OCI-LY7 (cell line): Measurements from ENCODE around the gene TEX50. TPM values are rescaled to one million over a fixed set of nuclear protein-coding genes. Genes with fewer than 3 reads are reported as not detected.
"Not testable (repeated sequence)": the region's sequence is repeated elsewhere in the genome, so short reads cannot be mapped to it uniquely, and the experiment has no call there.

Source experiments
- BruUV-seq: library from RNA; stranded (reverse); fragments of 400-500 nt; replicated peaks from 2 replicates; lab custom pipeline; 2021; lab: Mats Ljungman, UMichigan
- CTCF ChIA-PET: fragments of 300-600 bp; sonication (Branson Sonifier 250); formaldehyde crosslinking; loops from one replicate; lab custom pipeline; 2022; ENCODE audit warnings: antibody characterized with exemption; ENCODE audit not compliant: unreplicated experiment; lab: Charles Lee
- POLR2A ChIA-PET: fragments of 300-600 bp; sonication (Branson Sonifier 250); formaldehyde crosslinking; loops from one replicate; lab custom pipeline; 2022; ENCODE audit warnings: antibody characterized with exemption; lab: Charles Lee
- DNase-seq: peaks from one replicate; pipeline ENCODE4 v3.0.0-alpha.2; 2015; ENCODE audit warnings: low spot score
- H2AFZ ChIP-seq: fragments of 200-600 bp; sonication (generic), shearing (Covaris generic); 2 replicates; pipeline ENCODE4 v1.6.1; 2014; ENCODE audit warnings: mild to moderate bottlenecking, antibody characterized with exemption, low read length, moderate library complexity
- H3K27ac ChIP-seq: fragments of 200-600 bp; sonication (generic); 2 replicates; pipeline ENCODE4 v1.5.1; 2014; ENCODE audit warnings: mixed run types, low read depth, mild to moderate bottlenecking, moderate library complexity, low read length, inconsistent platforms; ENCODE audit not compliant: poor library complexity, severe bottlenecking
- H3K36me3 ChIP-seq: fragments of 200-600 bp; sonication (generic); 2 replicates; pipeline ENCODE4 v1.6.1; 2014; ENCODE audit warnings: mild to moderate bottlenecking, antibody characterized with exemption, low read length, moderate library complexity, mixed read lengths; ENCODE audit not compliant: insufficient read depth
- H3K4me1 ChIP-seq: fragments of 200-600 bp; sonication (generic); 2 replicates; pipeline ENCODE4 v1.5.1; 2014; ENCODE audit warnings: mild to moderate bottlenecking, low read length; ENCODE audit not compliant: insufficient read depth, poor library complexity, severe bottlenecking
- H3K4me2 ChIP-seq: fragments of 200-600 bp; sonication (generic); 2 replicates; pipeline ENCODE4 v1.6.1; 2014; ENCODE audit warnings: mild to moderate bottlenecking, low read length
- H3K4me3 ChIP-seq: fragments of 200-600 bp; sonication (generic); 2 replicates; pipeline ENCODE4 v1.5.1; 2014; ENCODE audit warnings: mild to moderate bottlenecking, low read depth, low read length; ENCODE audit not compliant: poor library complexity, severe bottlenecking
- H3K79me2 ChIP-seq: fragments of 200-600 bp; sonication (generic); 2 replicates; pipeline ENCODE4 v1.6.1; 2016; ENCODE audit warnings: low read depth, mild to moderate bottlenecking, low read length, moderate library complexity, mixed read lengths; ENCODE audit not compliant: insufficient read depth
- H3K9me2 ChIP-seq: fragments of 200-600 bp; sonication (generic); 2 replicates; pipeline ENCODE4 v1.6.1; 2016; ENCODE audit warnings: mild to moderate bottlenecking, low read length, mixed read lengths; ENCODE audit not compliant: insufficient read depth
- H3K9me3 ChIP-seq: fragments of 200-600 bp; sonication (generic); 2 replicates; pipeline ENCODE4 v1.6.1; 2014; ENCODE audit warnings: mild to moderate bottlenecking, mixed run types, low read length, mixed read lengths
- H4K20me1 ChIP-seq: fragments of 200-600 bp; sonication (generic); 2 replicates; pipeline ENCODE4 v1.6.1; 2014; ENCODE audit warnings: mild to moderate bottlenecking, antibody characterized with exemption, low read length, moderate library complexity, mixed read lengths; ENCODE audit not compliant: insufficient read depth
- EZH2phosphoT487 ChIP-seq: fragments of 200-600 bp; sonication (generic); IDR thresholded peaks from 2 replicates; pipeline ENCODE4 v1.6.1; 2018; ENCODE audit warnings: low read depth, borderline replicate concordance, mild to moderate bottlenecking, mixed run types, antibody characterized with exemption, low read length, moderate library complexity, mixed read lengths
- intact Hi-C: fragments of 100-400 bp; cut with micrococcal nuclease; formaldehyde crosslinking; loops from one replicate; pipeline ENCODE4 v1.10.0; 2022; ENCODE audit not compliant: unreplicated experiment
- total RNA-seq, 2 experiments: library from RNA; depleted of rRNA in 1 of 2; stranded (reverse); fragments of >200 nt in 1 of 2; shearing (Covaris generic) in 1 of 2; gene quantifications; 2 replicates each; pipeline ENCODE4 v1.2.3, GENCODE V29; 2014 to 2022
- TF ChIP-seq, protein P1 (sequence below): fragments of 200-600 bp; sonication (generic); conservative IDR thresholded peaks from 2 replicates; pipeline ENCODE4 v1.5.1; 2014; ENCODE audit warnings: mild to moderate bottlenecking, antibody characterized with exemption, low read length, moderate library complexity, mixed read lengths

Gene TEX50
- total RNA-seq, 2 experiments from 2014 or later, result not detected

DNA sequence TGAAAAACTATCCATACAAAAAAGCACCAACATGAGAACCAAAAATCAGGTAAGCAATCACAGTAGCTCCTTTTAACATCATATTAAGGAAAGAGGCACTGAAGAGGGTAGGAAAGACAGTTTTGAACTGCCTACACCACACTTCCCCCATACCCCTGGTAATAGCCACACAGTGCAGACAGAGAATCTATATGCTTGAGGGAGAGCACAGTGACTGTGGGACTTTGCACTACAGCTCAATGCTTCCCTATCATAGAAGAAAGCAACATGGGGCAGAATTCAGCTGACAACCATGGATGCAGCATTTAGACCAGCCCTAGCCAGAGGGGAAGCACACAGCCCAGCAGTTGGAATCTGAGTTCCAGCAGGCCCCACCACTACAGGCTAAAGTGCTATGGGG lies 7.9 kb upstream of the TEX50 start:
- Histone ChIP-seq H3K79me2 (no peaks in the 10 kb centered on the region), H3K27ac (no peak overlapping the region), H3K9me2 (no peaks in the 10 kb centered on the region), H3K4me1 (no peaks in the 10 kb centered on the region), H4K20me1 (no peaks in the 10 kb centered on the region), H3K4me2 (no peak overlapping the region), H3K9me3 (no peaks in the 10 kb centered on the region), H2AFZ (no peak overlapping the region), H3K4me3 (no peak overlapping the region), H3K36me3 (no peaks in the 10 kb centered on the region)
- intact Hi-C loops, result no loop called here
- ChIA-PET POLR2A (interaction anchor here (0.6 kb wide), 1 partner anchor 16 kb away, joined by 6 read pairs; no protein-coding TSS in a partner anchor), CTCF (no interaction called here)
- no TSS peak for BruUV-seq
- TF ChIP-seq, protein P1, sequence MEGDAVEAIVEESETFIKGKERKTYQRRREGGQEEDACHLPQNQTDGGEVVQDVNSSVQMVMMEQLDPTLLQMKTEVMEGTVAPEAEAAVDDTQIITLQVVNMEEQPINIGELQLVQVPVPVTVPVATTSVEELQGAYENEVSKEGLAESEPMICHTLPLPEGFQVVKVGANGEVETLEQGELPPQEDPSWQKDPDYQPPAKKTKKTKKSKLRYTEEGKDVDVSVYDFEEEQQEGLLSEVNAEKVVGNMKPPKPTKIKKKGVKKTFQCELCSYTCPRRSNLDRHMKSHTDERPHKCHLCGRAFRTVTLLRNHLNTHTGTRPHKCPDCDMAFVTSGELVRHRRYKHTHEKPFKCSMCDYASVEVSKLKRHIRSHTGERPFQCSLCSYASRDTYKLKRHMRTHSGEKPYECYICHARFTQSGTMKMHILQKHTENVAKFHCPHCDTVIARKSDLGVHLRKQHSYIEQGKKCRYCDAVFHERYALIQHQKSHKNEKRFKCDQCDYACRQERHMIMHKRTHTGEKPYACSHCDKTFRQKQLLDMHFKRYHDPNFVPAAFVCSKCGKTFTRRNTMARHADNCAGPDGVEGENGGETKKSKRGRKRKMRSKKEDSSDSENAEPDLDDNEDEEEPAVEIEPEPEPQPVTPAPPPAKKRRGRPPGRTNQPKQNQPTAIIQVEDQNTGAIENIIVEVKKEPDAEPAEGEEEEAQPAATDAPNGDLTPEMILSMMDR, result no peak
- no peak for TF ChIP-seq EZH2phosphoT487
- no peak for DNase-seq

GRCh38 chr1:173628888-173629287 lies 6.2 kb upstream of the TEX50 start:
- ChIA-PET CTCF (no interaction called here), POLR2A (no interaction called here)
- no peaks in the 10 kb centered on the region for H3K4me1 ChIP-seq
- no peaks in the 10 kb centered on the region for H3K79me2 ChIP-seq
- no peaks in the 10 kb centered on the region for H3K9me3 ChIP-seq
- no TSS peak for BruUV-seq
- no peak overlapping the region for H2AFZ ChIP-seq
- intact Hi-C loops, result no loop called here
- H3K4me2 ChIP-seq, result no peak overlapping the region
- no peak for DNase-seq
- no peak overlapping the region for H3K4me3 ChIP-seq
- no peaks in the 10 kb centered on the region for H3K9me2 ChIP-seq
- H3K27ac ChIP-seq, result no peak overlapping the region
- no peaks in the 10 kb centered on the region for H4K20me1 ChIP-seq
- TF ChIP-seq, protein P1, result no peak
- no peak for TF ChIP-seq EZH2phosphoT487
- no peaks in the 10 kb centered on the region for H3K36me3 ChIP-seq

DNA sequence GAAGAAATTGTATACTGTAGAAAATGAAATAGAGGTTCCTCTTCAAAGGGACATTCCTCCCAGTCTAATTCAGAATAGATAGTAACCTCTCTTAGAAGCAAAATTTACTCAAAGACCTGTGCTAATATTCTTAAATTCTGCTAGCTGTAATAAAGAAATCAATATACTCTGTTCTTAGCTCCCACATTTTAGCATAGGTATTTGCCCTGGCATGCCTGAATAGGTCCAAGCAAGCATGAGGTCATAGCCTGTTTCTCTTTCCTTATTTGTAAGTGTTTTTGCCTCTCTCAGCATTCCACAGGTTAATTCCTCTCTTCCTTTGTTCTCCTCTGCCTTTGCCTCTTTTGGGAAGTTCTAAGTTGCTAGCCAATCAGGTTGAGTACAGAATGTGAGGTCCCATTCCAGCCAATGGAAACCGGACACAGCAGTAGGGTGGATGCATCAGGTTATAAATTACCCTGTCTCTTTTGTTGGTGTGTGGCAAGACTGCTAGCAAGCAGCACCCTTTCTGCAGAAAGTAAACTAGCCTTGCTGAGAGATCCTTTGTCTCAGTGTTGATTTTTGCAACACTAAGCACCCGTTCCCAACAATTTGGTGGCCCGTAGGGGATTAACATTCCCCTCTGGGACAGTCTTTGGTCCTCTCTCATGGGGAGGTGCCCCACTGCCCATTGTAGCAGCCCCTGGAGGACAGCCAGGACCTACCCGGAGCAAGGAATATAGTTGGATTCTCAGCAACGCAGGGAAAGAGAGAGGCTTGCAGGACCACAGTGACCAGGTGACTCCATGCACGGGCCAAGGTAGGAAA lies 2.3 kb downstream of the TEX50 start:
- H3K79me2 ChIP-seq, BruUV-seq, H3K4me1 ChIP-seq, H3K36me3 ChIP-seq, H3K9me2 ChIP-seq, H3K9me3 ChIP-seq, intact Hi-C loops, DNase-seq, H3K4me3 ChIP-seq, H2AFZ ChIP-seq, H3K4me2 ChIP-seq, POLR2A ChIA-PET, H4K20me1 ChIP-seq, H3K27ac ChIP-seq, CTCF ChIA-PET: not testable (repeated sequence)
